NCI-H526 (cell line): ENCODE measurements around the gene LIPC.

Experiments
- DNase-seq, 2 experiments: peaks; one replicate each; lab custom pipeline; 2025; lab: John Stamatoyannopoulos, UW

Gene LIPC

GRCh38 chr15:58406811-58407210 lies 25.0 kb upstream of the LIPC start:
- no peak for DNase-seq

- no peak for DNase-seq
Measured at GRCh38 chr15:58407236-58407775, 24.5 kb upstream of the LIPC start.

GRCh38 chr15:58407778-58408177 lies 24.0 kb upstream of the LIPC start:
- no peak for DNase-seq

- DNase-seq = no peak
Measured at GRCh38 chr15:58409861-58410260, 21.9 kb upstream of the LIPC start.

GRCh38 chr15:58410353-58410752 lies 21.4 kb upstream of the LIPC start:
- DNase-seq = no peak

GRCh38 chr15:58413253-58413652 lies 18.5 kb upstream of the LIPC start:
- DNase-seq = no peak

- DNase-seq = no peak
Measured at GRCh38 chr15:58415636-58416035, 16.2 kb upstream of the LIPC start.

GRCh38 chr15:58416963-58417362 lies 14.8 kb upstream of the LIPC start:
- no peak for DNase-seq

- DNase-seq = no peak
Measured at GRCh38 chr15:58418135-58418534, 13.7 kb upstream of the LIPC start.

GRCh38 chr15:58419803-58420524 lies 11.8 kb upstream of the LIPC start:
- no peak for DNase-seq

GRCh38 chr15:58420579-58421043 lies 11.2 kb upstream of the LIPC start:
- no peak for DNase-seq

GRCh38 chr15:58423205-58423604 lies 8.6 kb upstream of the LIPC start:
- no peak for DNase-seq

GRCh38 chr15:58423831-58424608 lies 7.8 kb upstream of the LIPC start:
- DNase-seq = no peak

GRCh38 chr15:58424722-58425121 lies 7.1 kb upstream of the LIPC start:
- no peak for DNase-seq

- DNase-seq = no peak
Measured at GRCh38 chr15:58425185-58425584, 6.6 kb upstream of the LIPC start.

- DNase-seq = no peak
Measured at GRCh38 chr15:58425834-58426233, 6.0 kb upstream of the LIPC start.

GRCh38 chr15:58426501-58426900 lies 5.3 kb upstream of the LIPC start:
- DNase-seq = no peak

GRCh38 chr15:58427987-58428386 lies 3.8 kb upstream of the LIPC start:
- DNase-seq = no peak

GRCh38 chr15:58430224-58430787 lies 1.5 kb upstream of the LIPC start:
- no peak for DNase-seq

- DNase-seq = peak; percentile 28 to 50
Measured at GRCh38 chr15:58432401-58432800, 610 bp downstream of the LIPC start.

GRCh38 chr15:58433597-58434333 lies 2.0 kb downstream of the LIPC start:
- no peak for DNase-seq

- DNase-seq = no peak
Measured at GRCh38 chr15:58434334-58434875, 2.6 kb downstream of the LIPC start.
